SU-DHL-6 (cell line): ENCODE measurements around the gene HMGB1.

Experiments
- H2AFZ ChIP-seq: fragments of 200-600 bp; sonication (generic); 2 replicates; pipeline ENCODE4 v1.6.1; 2014; ENCODE audit warnings: low read depth, mild to moderate bottlenecking, moderate library complexity, mixed read lengths, antibody characterized with exemption, low read length; ENCODE audit not compliant: severe bottlenecking
- H3F3A ChIP-seq: fragments of 200-600 bp; shearing (Covaris generic); 2 replicates; pipeline ENCODE4 v1.6.0; 2016; ENCODE audit warnings: antibody characterized with exemption, mild to moderate bottlenecking; ENCODE audit not compliant: insufficient read depth
- H3K27ac ChIP-seq: fragments of 200-600 bp; sonication (generic); 2 replicates; pipeline ENCODE4 v1.5.1; 2016; ENCODE audit warnings: low read depth, mild to moderate bottlenecking, low read length, moderate library complexity, mixed read lengths
- H3K27me3 ChIP-seq: fragments of 200-600 bp; sonication (generic), shearing (Covaris generic); 2 replicates; pipeline ENCODE4 v1.6.0; 2014; ENCODE audit warnings: mild to moderate bottlenecking, low read length
- H3K36me3 ChIP-seq: fragments of 200-600 bp; sonication (generic); 2 replicates; pipeline ENCODE4 v1.6.1; 2014; ENCODE audit warnings: mild to moderate bottlenecking, low read length, mixed read lengths
- H3K4me2 ChIP-seq: fragments of 300-600, 200-600 bp; shearing (Covaris generic), sonication (generic); 2 replicates; pipeline ENCODE4 v1.6.0; 2014; ENCODE audit warnings: low read length, low read depth, mild to moderate bottlenecking; ENCODE audit not compliant: poor library complexity, severe bottlenecking
- H3K4me3 ChIP-seq: fragments of 200-600 bp; sonication (generic); 2 replicates; pipeline ENCODE4 v1.5.1; 2014; ENCODE audit warnings: antibody characterized with exemption, low read length, mild to moderate bottlenecking, mixed read lengths; ENCODE audit not compliant: insufficient read depth, poor library complexity, severe bottlenecking
- H3K79me2 ChIP-seq: fragments of 200-600 bp; sonication (generic); 2 replicates; pipeline ENCODE4 v1.6.1; 2014; ENCODE audit warnings: mild to moderate bottlenecking, low read length, moderate library complexity; ENCODE audit not compliant: insufficient read depth
- H3K9ac ChIP-seq: fragments of 200-600 bp; sonication (generic); 2 replicates; pipeline ENCODE4 v1.7.0; 2014; ENCODE audit warnings: mild to moderate bottlenecking, low read length
- H3K9me2 ChIP-seq: fragments of 200-600 bp; sonication (generic); replicated peaks from 2 replicates; pipeline ENCODE4 v1.6.1; 2014; ENCODE audit warnings: low read length; ENCODE audit not compliant: insufficient read depth
- H3K9me3 ChIP-seq: fragments of 200-600 bp; sonication (generic); 2 replicates; pipeline ENCODE4 v1.6.1; 2014; ENCODE audit warnings: low read length, mixed read lengths; ENCODE audit not compliant: insufficient read depth
- H4K20me1 ChIP-seq: fragments of 200-600 bp; sonication (generic); 2 replicates; pipeline ENCODE4 v1.6.1; 2014; ENCODE audit warnings: low read depth, mild to moderate bottlenecking, antibody characterized with exemption, low read length, moderate library complexity, mixed read lengths
- EZH2phosphoT487 ChIP-seq: fragments of 200-600 bp; sonication (generic), shearing (Covaris generic); conservative IDR thresholded peaks from 2 replicates; pipeline ENCODE4 v1.6.1; 2018; ENCODE audit warnings: mild to moderate bottlenecking, antibody characterized with exemption, low read length, moderate library complexity, mixed read lengths
- TF ChIP-seq, protein P1 (sequence below): fragments of 200-600 bp; sonication (generic); IDR thresholded peaks from one replicate; pipeline ENCODE4 v1.5.1; 2017; ENCODE audit warnings: antibody characterized with exemption, mild to moderate bottlenecking, low read length, moderate library complexity; ENCODE audit not compliant: insufficient read depth, poor library complexity, severe bottlenecking

The HMGB1 gene

DNA sequence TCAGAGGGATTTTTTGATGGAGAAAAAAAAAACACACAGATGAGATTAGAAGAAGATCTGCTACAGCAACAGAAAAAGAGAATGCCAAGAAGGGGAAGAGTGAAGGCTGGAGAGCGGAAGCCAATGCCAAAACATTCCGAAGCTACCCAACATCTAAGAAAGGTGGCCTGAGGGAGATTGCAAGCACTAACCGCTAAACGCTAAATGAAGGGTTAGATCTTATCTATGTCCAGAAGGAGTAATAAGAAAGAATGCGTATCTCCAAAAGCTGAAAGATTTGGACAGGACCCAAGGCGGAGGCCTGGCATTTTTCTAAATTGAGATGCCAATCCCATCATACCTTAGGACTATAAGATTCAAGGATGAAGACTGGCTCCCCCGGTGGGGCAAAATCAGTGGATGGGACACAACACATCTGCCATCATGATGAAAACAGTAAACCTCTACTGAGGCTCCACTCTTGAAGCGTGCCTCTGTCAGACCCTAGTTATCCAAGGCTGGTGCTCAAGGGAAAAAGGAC is 15.6 kb upstream of the HMGB1 start:
- Histone ChIP-seq H3F3A (no peaks in the 10 kb centered on the region), H3K9ac (no peak overlapping the region), H4K20me1 (no peaks in the 10 kb centered on the region), H3K27me3 (no peaks in the 10 kb centered on the region), H3K36me3 (no peaks in the 10 kb centered on the region), H3K4me3 (no peak overlapping the region), H3K9me2 (no peaks in the 10 kb centered on the region), H3K4me2 (no peak overlapping the region), H3K9me3 (no peaks in the 10 kb centered on the region), H3K27ac (no peak overlapping the region), H2AFZ (no peak overlapping the region), H3K79me2 (no peaks in the 10 kb centered on the region)
- TF ChIP-seq, protein P1, sequence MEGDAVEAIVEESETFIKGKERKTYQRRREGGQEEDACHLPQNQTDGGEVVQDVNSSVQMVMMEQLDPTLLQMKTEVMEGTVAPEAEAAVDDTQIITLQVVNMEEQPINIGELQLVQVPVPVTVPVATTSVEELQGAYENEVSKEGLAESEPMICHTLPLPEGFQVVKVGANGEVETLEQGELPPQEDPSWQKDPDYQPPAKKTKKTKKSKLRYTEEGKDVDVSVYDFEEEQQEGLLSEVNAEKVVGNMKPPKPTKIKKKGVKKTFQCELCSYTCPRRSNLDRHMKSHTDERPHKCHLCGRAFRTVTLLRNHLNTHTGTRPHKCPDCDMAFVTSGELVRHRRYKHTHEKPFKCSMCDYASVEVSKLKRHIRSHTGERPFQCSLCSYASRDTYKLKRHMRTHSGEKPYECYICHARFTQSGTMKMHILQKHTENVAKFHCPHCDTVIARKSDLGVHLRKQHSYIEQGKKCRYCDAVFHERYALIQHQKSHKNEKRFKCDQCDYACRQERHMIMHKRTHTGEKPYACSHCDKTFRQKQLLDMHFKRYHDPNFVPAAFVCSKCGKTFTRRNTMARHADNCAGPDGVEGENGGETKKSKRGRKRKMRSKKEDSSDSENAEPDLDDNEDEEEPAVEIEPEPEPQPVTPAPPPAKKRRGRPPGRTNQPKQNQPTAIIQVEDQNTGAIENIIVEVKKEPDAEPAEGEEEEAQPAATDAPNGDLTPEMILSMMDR, result no peak
- no peak for TF ChIP-seq EZH2phosphoT487

DNA sequence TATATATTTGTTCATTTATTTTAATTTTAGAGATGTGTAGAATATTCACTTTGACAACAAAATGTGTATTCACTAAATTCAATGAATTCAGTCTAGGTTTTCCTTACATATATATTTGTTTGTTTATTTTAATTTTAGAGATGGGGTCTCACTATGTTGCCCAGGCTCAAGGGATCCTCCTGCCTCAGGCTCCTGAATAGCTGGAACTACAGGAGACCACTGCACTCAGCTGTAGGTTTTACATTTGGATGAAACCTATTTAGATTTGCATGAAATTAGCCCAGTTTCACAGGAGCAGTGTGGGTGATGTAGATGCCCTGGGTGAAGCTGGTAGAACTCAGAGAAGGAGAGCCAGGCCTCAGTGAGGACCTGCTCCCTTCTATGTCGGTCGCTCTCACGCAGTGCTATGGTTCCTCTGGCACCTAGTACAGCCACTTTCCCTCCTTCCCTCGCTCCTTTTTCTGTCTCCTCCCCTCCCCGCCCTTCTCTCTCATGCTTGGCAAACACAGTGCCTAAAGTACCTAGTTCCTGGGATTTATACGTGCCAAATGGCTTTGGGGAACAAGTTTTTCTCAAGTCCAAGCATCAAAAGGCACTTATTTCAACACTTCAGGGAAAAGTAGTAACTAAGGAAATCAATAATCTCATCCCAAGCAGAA is 14.7 kb upstream of the HMGB1 start:
- Histone ChIP-seq H2AFZ (no peak overlapping the region), H3K9ac (no peak overlapping the region), H3K9me3 (no peaks in the 10 kb centered on the region), H3K79me2 (no peaks in the 10 kb centered on the region), H3K4me2 (no peak overlapping the region), H3K36me3 (no peaks in the 10 kb centered on the region), H3K27me3 (no peaks in the 10 kb centered on the region), H3K4me3 (no peak overlapping the region), H4K20me1 (no peaks in the 10 kb centered on the region), H3K9me2 (no peaks in the 10 kb centered on the region), H3K27ac (no peak overlapping the region), H3F3A (no peaks in the 10 kb centered on the region)
- no peak for TF ChIP-seq EZH2phosphoT487
- TF ChIP-seq, protein P1, result no peak

DNA sequence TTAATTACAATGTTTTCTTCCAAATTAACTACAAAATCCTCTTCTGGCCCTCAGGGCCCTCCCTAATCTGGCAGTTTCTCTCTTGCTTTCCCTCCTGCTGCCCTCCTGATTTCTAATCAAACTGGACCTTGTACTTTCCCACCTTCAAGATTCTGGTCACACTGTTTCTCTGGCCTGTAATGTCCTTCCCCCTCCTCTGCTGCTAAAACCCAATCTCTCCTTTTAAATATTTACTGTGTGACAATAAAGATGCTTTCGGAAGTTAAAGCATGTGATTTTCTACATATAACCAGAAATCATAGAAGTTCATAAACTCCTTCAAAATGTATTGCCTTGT is 14.1 kb upstream of the HMGB1 start:
- no peak overlapping the region for H3K4me2 ChIP-seq
- no peaks in the 10 kb centered on the region for H3F3A ChIP-seq
- no peak overlapping the region for H2AFZ ChIP-seq
- H3K79me2 ChIP-seq, result no peaks in the 10 kb centered on the region
- no peak overlapping the region for H3K27ac ChIP-seq
- H3K9ac ChIP-seq, result no peak overlapping the region
- H3K4me3 ChIP-seq, result no peak overlapping the region
- no peaks in the 10 kb centered on the region for H4K20me1 ChIP-seq
- no peaks in the 10 kb centered on the region for H3K9me3 ChIP-seq
- no peaks in the 10 kb centered on the region for H3K9me2 ChIP-seq
- H3K27me3 ChIP-seq, result no peaks in the 10 kb centered on the region
- no peaks in the 10 kb centered on the region for H3K36me3 ChIP-seq
- TF ChIP-seq, protein P1, result no peak
- TF ChIP-seq EZH2phosphoT487, result no peak
